ENCODE measurements around the gene CPSF6. TPM values are rescaled to one million over a fixed set of nuclear protein-coding genes. Genes with fewer than 3 reads are reported as not detected.
A peak's percentile ranks its signal among the peaks of the same experiment; 100 is the strongest.
"Not testable (repeated sequence)": the region's sequence is repeated elsewhere in the genome, so short reads cannot be mapped to it uniquely, and the experiment has no call there.

Gene CPSF6
- polyA plus RNA-seq, 1 donor = 52.4 TPM

GRCh38 chr12:69262264-69262974 is 23.1 kb downstream of the CPSF6 start:
- no peak for DNase-seq (ENCODE audit: low read depth)

GRCh38 chr12:69265205-69265604 is 25.8 kb downstream of the CPSF6 start:
- DNase-seq (ENCODE audit: low read depth) = no peak

GRCh38 chr12:69265633-69266032 is 26.3 kb downstream of the CPSF6 start:
- not testable (repeated sequence) for DNase-seq (ENCODE audit: low read depth)

- DNase-seq (ENCODE audit: low read depth) = no peak
These were observed 26.8 kb downstream of the CPSF6 start for GRCh38 chr12:69266036-69266635.

- no peak for DNase-seq (ENCODE audit: low read depth)
These were observed 30.4 kb downstream of the CPSF6 start for GRCh38 chr12:69269736-69270135.

- no peak for DNase-seq (ENCODE audit: low read depth)
These were observed 33.1 kb downstream of the CPSF6 start for GRCh38 chr12:69272511-69272910.

- DNase-seq (ENCODE audit: low read depth) = no peak
These were observed 35.5 kb downstream of the CPSF6 start for GRCh38 chr12:69274861-69275260.

GRCh38 chr12:69275471-69275891 is 36.1 kb downstream of the CPSF6 start:
- DNase-seq (ENCODE audit: low read depth) = no peak

GRCh38 chr12:69278814-69279782 is 39.7 kb downstream of the CPSF6 start:
- DNase-seq (ENCODE audit: low read depth) = no peak

GRCh38 chr12:69284131-69284530 is 44.8 kb downstream of the CPSF6 start:
- DNase-seq (ENCODE audit: low read depth) = no peak

GRCh38 chr12:69287556-69287955 is 48.2 kb downstream of the CPSF6 start:
- DNase-seq (ENCODE audit: low read depth) = no peak

- DNase-seq (ENCODE audit: low read depth) = peak; percentile 28
These were observed 51.3 kb downstream of the CPSF6 start for GRCh38 chr12:69290545-69291277.

- no peak for DNase-seq (ENCODE audit: low read depth)
These were observed 51.9 kb downstream of the CPSF6 start for GRCh38 chr12:69291278-69291593.

- DNase-seq (ENCODE audit: low read depth) = no peak
These were observed 58.8 kb downstream of the CPSF6 start for GRCh38 chr12:69298133-69298532.

GRCh38 chr12:69298947-69299346 is 59.6 kb downstream of the CPSF6 start:
- DNase-seq (ENCODE audit: low read depth) = no peak

GRCh38 chr12:69304284-69304683 is 64.9 kb downstream of the CPSF6 start:
- DNase-seq (ENCODE audit: low read depth) = no peak

- no peak for DNase-seq (ENCODE audit: low read depth)
These were observed 70.1 kb downstream of the CPSF6 start for GRCh38 chr12:69309461-69309860.

GRCh38 chr12:69313209-69313608 is 73.8 kb downstream of the CPSF6 start:
- no peak for DNase-seq (ENCODE audit: low read depth)

GRCh38 chr12:69316784-69317183 is 77.4 kb downstream of the CPSF6 start:
- DNase-seq (ENCODE audit: low read depth) = not testable (repeated sequence)

- not testable (repeated sequence) for DNase-seq (ENCODE audit: low read depth)
These were observed 77.9 kb downstream of the CPSF6 start for GRCh38 chr12:69317233-69317632.

- DNase-seq (ENCODE audit: low read depth) = no peak
These were observed 78.9 kb downstream of the CPSF6 start for GRCh38 chr12:69318225-69318624.

- no peak for DNase-seq (ENCODE audit: low read depth)
These were observed 82.0 kb downstream of the CPSF6 start for GRCh38 chr12:69321351-69321750.

Measured in forelimb muscle (tissue), 1 donor.